ENCODE data around the gene PLEKHA8.

DNA sequence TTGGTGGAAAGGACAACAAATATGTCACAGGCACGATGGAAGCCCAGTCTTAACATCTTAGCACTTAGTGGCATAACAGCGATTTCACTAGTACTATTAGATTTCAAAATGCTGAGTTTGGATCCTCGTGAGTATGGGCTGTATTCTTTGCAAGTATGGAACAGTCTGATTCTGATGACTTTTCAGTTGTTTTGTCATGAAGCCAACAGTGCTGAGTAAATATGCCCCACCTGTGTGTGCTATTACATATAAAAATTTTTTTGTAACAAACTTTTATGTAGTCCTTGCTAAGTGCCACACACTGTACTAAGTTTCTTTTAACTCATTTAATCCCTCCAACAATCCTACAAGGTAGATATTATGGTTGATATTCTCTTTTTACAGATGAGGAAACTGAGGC, 137.4 kb downstream of the PLEKHA8 start:
- TF ChIP-seq POLR2AphosphoS5 (IDR thresholded peaks at IDR 0.05; ENCODE audit: borderline replicate concordance, low read depth, low read length) (no peak), EZH2 (IDR thresholded peaks at IDR 0.05) (no peak)
